B cell (primary cell): ENCODE data around the gene NRXN2. TPM values are rescaled to one million over a fixed set of nuclear protein-coding genes. Genes with fewer than 3 reads are reported as not detected.
A peak's percentile ranks its signal among the peaks of the same experiment; 100 is the strongest.

Source experiments
- ATAC-seq: fragments of 200-7000 bp; cut with Tn5 transposase; one replicate; pipeline ENCODE4 v1.10.0; 2021; ENCODE audit warnings: low read depth, mild to moderate bottlenecking, moderate number of reproducible peaks, moderate library complexity
- CTCF ChIA-PET: fragments of 350-600 bp; sonication (Branson Sonifier 250); formaldehyde crosslinking; loops from one replicate; lab custom pipeline; 2021; ENCODE audit warnings: antibody characterized with exemption, inconsistent platforms; lab: Charles Lee
- POLR2A ChIA-PET: fragments of 350-600 bp; sonication (Branson Sonifier 250); formaldehyde crosslinking; loops from one replicate; lab custom pipeline; 2021; ENCODE audit warnings: antibody characterized with exemption; lab: Charles Lee
- DNase-seq: peaks from one replicate; pipeline ENCODE4 v3.0.0; 2013
- H2AFZ ChIP-seq: 2 replicates; pipeline ENCODE4 v1.6.1; 2012; ENCODE audit warnings: mild to moderate bottlenecking, low read depth, low read length; ENCODE audit not compliant: insufficient read depth, poor library complexity, severe bottlenecking
- H3K27ac ChIP-seq, 2 donors: 1 replicate in 1 of 2; 2 replicates in 1 of 2; pipeline ENCODE4 v1.5.1; 2012 to 2013; ENCODE audit warnings: low read length in 2 of 2, mild to moderate bottlenecking in 2 of 2, moderate library complexity in 1 of 2
- H3K27me3 ChIP-seq, 4 experiments: fragments of 200-600 bp in 1 of 4; sonication (generic) in 1 of 4; replicated peaks in 1 of 4; 1 replicate in 2 of 4; 2 replicates in 2 of 4; pipeline versions ENCODE4 v1.6.1 to v1.7.0; 2013 to 2016; ENCODE audit warnings: low read length in 3 of 4, mild to moderate bottlenecking in 2 of 4, mixed read lengths in 1 of 4, moderate library complexity in 1 of 4; ENCODE audit not compliant: insufficient read depth in 4 of 4, control insufficient read depth in 3 of 4; ENCODE audit errors: control extremely low read depth in 1 of 4
- H3K36me3 ChIP-seq, 2 experiments: replicated peaks in 1 of 2; 1 replicate in 1 of 2; 2 replicates in 1 of 2; pipeline versions ENCODE4 v1.6.1 to v1.7.1; 2013; ENCODE audit warnings: low read length in 1 of 2; ENCODE audit not compliant: insufficient read depth in 2 of 2, control insufficient read depth in 1 of 2; ENCODE audit errors: control extremely low read depth in 1 of 2, extremely low read depth in 1 of 2
- H3K4me1 ChIP-seq, 2 donors: fragments of 200-600 bp in 1 of 2; sonication (generic) in 1 of 2; 1 replicate in 1 of 2; 2 replicates in 1 of 2; pipeline versions ENCODE4 v1.5.1 to v1.6.1; 2013 to 2017; ENCODE audit warnings: low read length in 2 of 2; ENCODE audit not compliant: control insufficient read depth in 2 of 2, insufficient read depth in 2 of 2
- H3K4me2 ChIP-seq: replicated peaks from 2 replicates; pipeline ENCODE3; 2012; ENCODE audit warnings: mild to moderate bottlenecking, low read depth, low read length; ENCODE audit not compliant: poor library complexity, severe bottlenecking
- H3K4me3 ChIP-seq, 5 experiments: fragments of 200-600 bp in 1 of 5; sonication (generic) in 1 of 5; 1 replicate in 3 of 5; 2 replicates in 2 of 5; pipeline versions ENCODE4 v1.5.1 to v1.7.0; 2011 to 2016; ENCODE audit warnings: low read length in 4 of 5, mild to moderate bottlenecking in 4 of 5, low read depth in 2 of 5, control low read depth in 1 of 5, moderate library complexity in 1 of 5; ENCODE audit not compliant: insufficient read depth in 1 of 5; ENCODE audit errors: control extremely low read depth in 1 of 5, extremely low read depth in 1 of 5
- H3K79me2 ChIP-seq: fragments of 200-600 bp; sonication (generic); one replicate; pipeline ENCODE4 v1.6.0; 2016; ENCODE audit warnings: low read length; ENCODE audit not compliant: control insufficient read depth, insufficient read depth
- H3K9ac ChIP-seq: fragments of 200-600 bp; sonication (generic); 2 replicates; pipeline ENCODE4 v1.6.1; 2017; ENCODE audit warnings: mild to moderate bottlenecking, low read length, moderate library complexity
- H3K9me3 ChIP-seq, 3 donors: one replicate each; pipeline versions ENCODE4 v1.6.1 to v1.7.1; 2013; ENCODE audit warnings: low read length in 2 of 3; ENCODE audit not compliant: control insufficient read depth in 2 of 3, insufficient read depth in 1 of 3; ENCODE audit errors: control extremely low read depth in 1 of 3
- H4K20me1 ChIP-seq: 2 replicates; pipeline ENCODE4 v1.6.0; 2012; ENCODE audit warnings: mild to moderate bottlenecking, low read length; ENCODE audit not compliant: insufficient read depth, control insufficient read depth, poor library complexity, severe bottlenecking
- H3K27ac Mint-ChIP-seq: one replicate; pipeline ENCODE4 v1.8.0; 2021; ENCODE audit warnings: mixed read lengths
- H3K27me3 Mint-ChIP-seq: one replicate; pipeline ENCODE4 v1.8.0; 2021; ENCODE audit warnings: mixed read lengths
- H3K4me1 Mint-ChIP-seq: one replicate; pipeline ENCODE4 v1.8.0; 2021; ENCODE audit warnings: mixed read lengths
- H3K4me3 Mint-ChIP-seq: one replicate; pipeline ENCODE4 v1.8.0; 2021; ENCODE audit warnings: mixed read lengths
- H3K9me3 Mint-ChIP-seq: one replicate; pipeline ENCODE4 v1.8.0; 2022; ENCODE audit warnings: mixed read lengths; ENCODE audit not compliant: insufficient read depth
- EZH2 ChIP-seq: IDR thresholded peaks from 2 replicates; pipeline ENCODE4 v1.6.1; 2012; ENCODE audit warnings: borderline replicate concordance, low read depth, mild to moderate bottlenecking, moderate library complexity, low read length; ENCODE audit not compliant: insufficient read depth, poor library complexity, severe bottlenecking
- WGBS: methylation state at CpG from one replicate; pipeline ENCODE4 v1.1.5; 2013; ENCODE audit warnings: missing lambda C conversion rate; ENCODE audit not compliant: insufficient coverage; 5-methylcytosine and 5-hydroxymethylcytosine counted together
- intact Hi-C: fragments of 100-400 bp; cut with micrococcal nuclease; formaldehyde crosslinking; loops from one replicate; pipeline ENCODE4 v1.10.0; 2022
- polyA plus RNA-seq: library from polyadenylated mRNA; depleted of rRNA; stranded (reverse); fragments of >200 nt; gene quantifications from 2 replicates; pipeline ENCODE4 v1.2.3, GENCODE V29; 2012
- total RNA-seq, 2 donors: library from RNA; stranded (reverse); fragments of 120-200 nt in 1 of 2; gene quantifications; 1 replicate in 1 of 2; 2 replicates in 1 of 2; pipeline versions ENCODE4 v1.2.3 to v1.2.4, GENCODE V29; 2013 to 2022
- TF ChIP-seq, protein P1 (sequence below): fragments of 200-600 bp; IDR thresholded peaks from one replicate; pipeline ENCODE4 v1.8.0; 2022; ENCODE audit warnings: antibody characterized with exemption, mild to moderate bottlenecking

NRXN2 gene
- total and polyA plus RNA-seq, 2 donors (not counting 1 experiment from before 2014, with no cell fraction given), result 0.01 to 0.52 TPM

GRCh38 chr11:64762277-64762673 lies 39.3 kb upstream of the NRXN2 start:
- Histone ChIP-seq H4K20me1 (peaks cover 29% of the 10 kb centered on the region), H3K27ac (peak overlapping the region; percentile 60 to 85), H3K4me3 (peak overlapping the region in 2 of 5 experiments; percentile 8), H2AFZ (no peak overlapping the region), H3K9ac (peak overlapping the region; percentile 5), H3K27me3 (no peaks in the 10 kb centered on the region), H3K4me2 (peak overlapping the region; percentile 66), H3K36me3 (peaks cover 3 to 57% of the 10 kb centered on the region in 2 experiments), H3K9me3 (no peaks in the 10 kb centered on the region), H3K4me1 (peaks cover 63 to 90% of the 10 kb centered on the region in 2 donors), H3K79me2 (peaks cover 52% of the 10 kb centered on the region)
- WGBS, result 47% methylated on average over 4 of the region's 5 CpGs
- intact Hi-C loops, result loop anchor here (2.0 kb wide), 1 partner anchor 15 kb away; no protein-coding TSS in a partner anchor
- TF ChIP-seq, protein P1, sequence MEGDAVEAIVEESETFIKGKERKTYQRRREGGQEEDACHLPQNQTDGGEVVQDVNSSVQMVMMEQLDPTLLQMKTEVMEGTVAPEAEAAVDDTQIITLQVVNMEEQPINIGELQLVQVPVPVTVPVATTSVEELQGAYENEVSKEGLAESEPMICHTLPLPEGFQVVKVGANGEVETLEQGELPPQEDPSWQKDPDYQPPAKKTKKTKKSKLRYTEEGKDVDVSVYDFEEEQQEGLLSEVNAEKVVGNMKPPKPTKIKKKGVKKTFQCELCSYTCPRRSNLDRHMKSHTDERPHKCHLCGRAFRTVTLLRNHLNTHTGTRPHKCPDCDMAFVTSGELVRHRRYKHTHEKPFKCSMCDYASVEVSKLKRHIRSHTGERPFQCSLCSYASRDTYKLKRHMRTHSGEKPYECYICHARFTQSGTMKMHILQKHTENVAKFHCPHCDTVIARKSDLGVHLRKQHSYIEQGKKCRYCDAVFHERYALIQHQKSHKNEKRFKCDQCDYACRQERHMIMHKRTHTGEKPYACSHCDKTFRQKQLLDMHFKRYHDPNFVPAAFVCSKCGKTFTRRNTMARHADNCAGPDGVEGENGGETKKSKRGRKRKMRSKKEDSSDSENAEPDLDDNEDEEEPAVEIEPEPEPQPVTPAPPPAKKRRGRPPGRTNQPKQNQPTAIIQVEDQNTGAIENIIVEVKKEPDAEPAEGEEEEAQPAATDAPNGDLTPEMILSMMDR, result no peak
- TF ChIP-seq EZH2, result no peak
- peak overlapping the region; percentile 88 for H3K27ac Mint-ChIP-seq
- peak overlapping the region; percentile 53 for H3K4me3 Mint-ChIP-seq
- ATAC-seq (peak; percentile 12), DNase-seq (peak; percentile 54)
- H3K9me3 Mint-ChIP-seq, result no peaks in the 10 kb centered on the region
- no peaks in the 10 kb centered on the region for H3K27me3 Mint-ChIP-seq
- H3K4me1 Mint-ChIP-seq, result peaks cover 76% of the 10 kb centered on the region
- ChIA-PET CTCF (interaction anchor here (0.6 to 12.2 kb wide), 5 partner anchors 10 to 33 kb away, joined by 6 to 280 read pairs (median 19); partner anchors contain the start of genes RASGRP2 and SF1), POLR2A (interaction anchor here (1.2 to 8.8 kb wide), 5 partner anchors 9 to 16 kb away, joined by 4 to 175 read pairs (median 17); partner anchors contain the start of genes RASGRP2 and SF1)

DNA sequence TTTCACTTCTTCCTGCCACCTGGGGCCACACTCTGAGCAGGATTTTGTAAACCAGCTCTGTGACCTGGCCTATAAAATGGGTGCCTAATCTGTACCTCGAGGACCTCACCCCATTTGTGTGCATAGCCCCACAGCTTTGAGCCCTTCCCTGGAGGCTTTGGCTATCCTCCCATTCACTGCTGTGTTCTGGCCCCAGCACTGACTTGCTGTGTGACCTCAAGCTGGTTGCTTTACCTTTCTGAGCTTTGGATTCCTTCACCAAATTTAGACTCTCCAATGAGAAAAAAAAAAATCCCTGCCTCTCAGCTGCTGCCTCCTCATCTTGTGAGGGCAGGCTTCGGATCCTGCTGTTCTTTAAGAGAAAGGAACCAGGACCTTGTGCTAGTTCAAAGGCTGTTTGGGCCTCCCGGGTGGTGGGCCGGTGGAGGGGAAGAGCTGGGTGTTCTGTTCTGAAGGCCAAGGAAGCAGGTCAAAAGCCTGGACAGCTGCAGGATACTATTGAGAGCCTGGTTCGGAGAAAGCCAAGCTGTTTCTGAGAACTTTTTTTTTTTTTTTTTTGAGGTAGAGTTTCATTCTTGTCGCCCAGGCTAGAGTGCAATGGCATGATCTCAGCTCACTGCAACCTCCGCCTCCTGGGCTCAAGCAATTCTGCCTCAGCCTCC lies 37.9 kb upstream of the NRXN2 start:
- H4K20me1 ChIP-seq, result peaks cover 18% of the 10 kb centered on the region
- ChIA-PET CTCF (interaction anchor here (0.7 to 1.4 kb wide), 9 partner anchors 9 to 429 kb away, joined by 3 to 7 read pairs (median 5); no protein-coding TSS in a partner anchor), POLR2A (interaction anchor here (0.6 to 8.8 kb wide), 7 partner anchors 8 to 1236 kb away, joined by 4 to 175 read pairs (median 7); partner anchors contain the start of gene RASGRP2)
- Mint-ChIP-seq H3K27me3 (no peaks in the 10 kb centered on the region), H3K27ac (peak overlapping the region; percentile 91), H3K9me3 (no peaks in the 10 kb centered on the region), H3K4me1 (peaks cover 68% of the 10 kb centered on the region), H3K4me3 (peak overlapping the region; percentile 39)
- H3K27ac ChIP-seq, result peak overlapping the region; percentile 49 to 53
- no peak overlapping the region for H2AFZ ChIP-seq
- no peaks in the 10 kb centered on the region for H3K27me3 ChIP-seq
- H3K79me2 ChIP-seq, result peaks cover 56% of the 10 kb centered on the region
- 88% methylated on average over 4 of the region's 7 CpGs for WGBS
- peaks cover 0 to 45% of the 10 kb centered on the region in 2 experiments for H3K36me3 ChIP-seq
- no peak overlapping the region for H3K4me3 ChIP-seq
- no peaks in the 10 kb centered on the region for H3K9me3 ChIP-seq
- intact Hi-C loops, result no loop called here
- DNase-seq (no peak), ATAC-seq (no peak)
- H3K4me2 ChIP-seq, result peak overlapping the region; percentile 22
- no peak overlapping the region for H3K9ac ChIP-seq
- H3K4me1 ChIP-seq, result peaks cover 59 to 78% of the 10 kb centered on the region in 2 donors
- TF ChIP-seq, protein P1, result no peak
- no peak for TF ChIP-seq EZH2
